Chondrocyte (in vitro differentiated cells): ENCODE results near the gene TMEM106C. TPM values are rescaled to one million over a fixed set of nuclear protein-coding genes. Genes with fewer than 3 reads are reported as not detected.

ENCODE experiments used
- DNase-seq: peaks from one replicate; pipeline ENCODE4 v3.0.0; 2021; ENCODE audit warnings: mixed read lengths, low spot score
- H3K27ac Mint-ChIP-seq: one replicate; pipeline ENCODE4 v1.8.0; 2021; ENCODE audit warnings: mild to moderate bottlenecking, moderate library complexity, mixed read lengths; ENCODE audit not compliant: unreplicated experiment
- H3K27me3 Mint-ChIP-seq: 2 replicates; pipeline ENCODE4 v1.8.0; 2021; ENCODE audit warnings: low read depth, mixed read lengths
- H3K36me3 Mint-ChIP-seq: 2 replicates; pipeline ENCODE4 v1.8.0; 2021; ENCODE audit warnings: low read depth, mixed read lengths
- H3K4me1 Mint-ChIP-seq: 2 replicates; pipeline ENCODE4 v1.8.0; 2021; ENCODE audit warnings: low read depth, mild to moderate bottlenecking, mixed read lengths
- H3K4me3 Mint-ChIP-seq: one replicate; pipeline ENCODE4 v1.8.0; 2021; ENCODE audit warnings: mild to moderate bottlenecking, moderate library complexity, mixed read lengths; ENCODE audit not compliant: unreplicated experiment
- H3K9me3 Mint-ChIP-seq: 2 replicates; pipeline ENCODE4 v1.8.0; 2021; ENCODE audit warnings: low read depth, mixed read lengths
- total RNA-seq: library from RNA; stranded (reverse); gene quantifications from 3 replicates; pipeline ENCODE4 v1.2.1, GENCODE V29; 2021
- TF ChIP-seq, protein P1 (sequence below): fragments of 200-600 bp; sonication (generic); IDR thresholded peaks from 2 replicates; pipeline ENCODE4 v1.5.0; 2021; ENCODE audit warnings: antibody characterized with exemption, mild to moderate bottlenecking, moderate library complexity

Gene TMEM106C
- total RNA-seq, 1 donor from 2014 or later = 54.3 TPM

DNA sequence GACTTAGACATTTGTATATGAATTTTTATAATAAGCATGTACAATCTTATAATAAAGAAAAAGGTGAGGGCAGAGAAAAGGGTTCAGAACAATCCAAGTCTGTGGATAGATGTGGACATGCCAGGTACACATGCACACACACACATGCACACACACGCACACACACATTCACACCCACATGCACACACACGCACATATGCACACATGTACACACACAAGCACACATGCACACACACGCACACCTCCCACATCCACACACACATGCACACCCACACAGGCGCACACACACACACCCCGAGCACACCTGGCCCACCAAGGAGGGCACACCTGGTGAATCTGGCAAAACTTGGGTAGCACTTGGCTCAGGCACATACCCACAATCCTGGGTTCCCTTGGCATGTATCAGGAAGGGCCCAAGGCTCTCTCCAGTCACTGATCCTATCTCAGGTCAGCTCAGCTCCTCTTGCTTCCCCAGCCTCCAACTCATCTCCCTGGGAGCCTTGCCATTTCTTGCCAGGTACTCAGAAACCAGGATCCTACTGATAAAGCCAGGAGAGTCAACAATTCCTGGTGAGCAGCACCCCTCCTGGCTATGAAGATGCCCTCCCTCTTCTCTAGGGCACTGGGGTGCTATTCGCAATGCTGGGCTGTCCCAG is 18.6 kb upstream of the TMEM106C start:
- no peaks in the 10 kb centered on the region for H3K27me3 Mint-ChIP-seq
- DNase-seq = no peak
- H3K36me3 Mint-ChIP-seq = no peaks in the 10 kb centered on the region
- no peaks in the 10 kb centered on the region for H3K9me3 Mint-ChIP-seq
- no peak overlapping the region for H3K27ac Mint-ChIP-seq
- H3K4me3 Mint-ChIP-seq = no peak overlapping the region
- peaks cover 30% of the 10 kb centered on the region for H3K4me1 Mint-ChIP-seq
- TF ChIP-seq, protein P1, sequence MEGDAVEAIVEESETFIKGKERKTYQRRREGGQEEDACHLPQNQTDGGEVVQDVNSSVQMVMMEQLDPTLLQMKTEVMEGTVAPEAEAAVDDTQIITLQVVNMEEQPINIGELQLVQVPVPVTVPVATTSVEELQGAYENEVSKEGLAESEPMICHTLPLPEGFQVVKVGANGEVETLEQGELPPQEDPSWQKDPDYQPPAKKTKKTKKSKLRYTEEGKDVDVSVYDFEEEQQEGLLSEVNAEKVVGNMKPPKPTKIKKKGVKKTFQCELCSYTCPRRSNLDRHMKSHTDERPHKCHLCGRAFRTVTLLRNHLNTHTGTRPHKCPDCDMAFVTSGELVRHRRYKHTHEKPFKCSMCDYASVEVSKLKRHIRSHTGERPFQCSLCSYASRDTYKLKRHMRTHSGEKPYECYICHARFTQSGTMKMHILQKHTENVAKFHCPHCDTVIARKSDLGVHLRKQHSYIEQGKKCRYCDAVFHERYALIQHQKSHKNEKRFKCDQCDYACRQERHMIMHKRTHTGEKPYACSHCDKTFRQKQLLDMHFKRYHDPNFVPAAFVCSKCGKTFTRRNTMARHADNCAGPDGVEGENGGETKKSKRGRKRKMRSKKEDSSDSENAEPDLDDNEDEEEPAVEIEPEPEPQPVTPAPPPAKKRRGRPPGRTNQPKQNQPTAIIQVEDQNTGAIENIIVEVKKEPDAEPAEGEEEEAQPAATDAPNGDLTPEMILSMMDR = no peak

DNA sequence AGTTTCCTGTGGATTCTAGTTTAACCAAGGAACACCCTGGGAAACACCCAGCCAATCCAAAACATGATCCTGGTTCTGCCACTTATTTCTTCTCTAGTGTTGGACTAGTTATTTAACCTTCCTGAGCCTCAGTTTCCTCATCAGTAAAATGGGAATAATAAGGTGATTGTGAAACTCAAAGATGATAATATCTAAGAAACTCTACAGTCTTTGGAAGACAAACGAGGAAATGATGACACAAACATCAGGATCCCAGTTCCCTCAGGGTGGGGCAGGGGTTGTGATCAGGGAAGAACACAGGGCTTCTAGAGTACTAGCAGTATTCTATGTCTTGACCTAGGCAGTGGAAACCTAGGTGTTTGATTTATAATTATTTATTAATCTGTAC is 18.1 kb upstream of the TMEM106C start:
- Mint-ChIP-seq H3K27ac (no peak overlapping the region), H3K36me3 (no peaks in the 10 kb centered on the region), H3K9me3 (no peaks in the 10 kb centered on the region), H3K4me3 (no peak overlapping the region), H3K27me3 (no peaks in the 10 kb centered on the region), H3K4me1 (peaks cover 30% of the 10 kb centered on the region)
- DNase-seq = no peak
- TF ChIP-seq, protein P1 = no peak

DNA sequence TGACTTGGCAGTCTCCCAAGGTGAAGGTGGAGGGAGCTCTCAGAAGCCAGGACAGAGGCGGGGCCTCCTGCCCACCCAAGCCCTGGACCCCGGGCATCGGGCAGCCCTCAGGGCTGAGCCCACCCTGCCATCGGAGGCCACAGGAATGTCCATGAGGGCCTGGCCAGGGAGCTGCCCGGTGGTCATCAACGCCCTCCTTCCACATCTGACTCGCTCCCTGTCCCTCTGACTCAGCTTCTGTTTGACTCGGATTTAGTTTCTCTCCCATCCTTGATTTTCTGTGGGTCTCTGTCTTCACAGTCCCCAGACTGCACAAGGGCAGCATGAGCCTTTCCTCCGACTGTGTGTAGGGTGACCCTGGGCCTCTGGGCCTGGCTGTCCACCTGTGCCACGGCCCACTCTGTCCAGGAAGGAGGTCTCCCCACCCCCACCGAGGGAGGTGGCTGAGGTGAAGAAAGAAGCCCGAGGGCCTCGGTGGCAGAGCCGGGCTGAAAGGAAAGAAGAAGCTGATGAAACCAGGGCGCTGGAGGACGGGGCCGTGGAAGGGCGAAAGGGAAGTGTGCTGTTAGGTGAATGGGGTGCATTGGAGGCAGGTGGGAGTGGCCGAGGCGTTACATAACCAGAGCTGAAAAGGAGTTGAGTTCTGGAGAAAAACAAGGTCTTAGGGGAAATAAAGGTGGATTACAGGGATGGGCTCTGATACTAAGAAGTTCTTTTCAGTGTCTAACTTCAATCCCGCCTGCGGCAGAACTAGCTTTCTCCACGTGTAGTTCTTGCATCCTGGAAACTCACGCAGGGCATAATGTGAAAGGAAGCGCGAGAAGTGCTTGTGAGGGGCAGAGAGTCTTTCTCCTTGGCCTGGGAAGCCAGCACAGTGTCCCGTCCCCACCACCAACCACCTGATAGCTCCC is 16.7 kb upstream of the TMEM106C start:
- H3K9me3 Mint-ChIP-seq = no peaks in the 10 kb centered on the region

DNA sequence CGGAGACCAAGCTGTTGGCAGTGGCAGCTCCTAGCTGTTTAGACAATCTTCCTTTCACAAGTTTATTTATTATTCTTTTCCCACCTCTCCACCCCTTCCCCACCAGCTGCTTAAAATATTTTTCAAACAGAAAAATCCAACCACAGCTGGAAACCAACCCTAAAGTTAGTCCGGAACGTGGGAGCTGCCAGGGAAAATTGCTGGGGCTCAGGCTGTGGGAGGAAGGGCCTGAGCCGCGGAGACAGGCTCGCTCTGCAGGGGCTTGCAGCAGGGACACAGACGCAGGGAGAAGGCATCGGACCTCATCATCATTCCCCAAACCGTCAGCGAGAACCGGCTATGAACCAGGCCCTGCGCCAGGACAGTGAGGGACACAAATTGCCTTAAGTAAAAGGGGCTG is 16.1 kb upstream of the TMEM106C start:
- Mint-ChIP-seq H3K4me3 (no peak overlapping the region), H3K9me3 (no peaks in the 10 kb centered on the region), H3K27me3 (no peaks in the 10 kb centered on the region), H3K4me1 (peaks cover 30% of the 10 kb centered on the region), H3K27ac (peak overlapping the region; percentile 90), H3K36me3 (no peaks in the 10 kb centered on the region)
- DNase-seq = no peak
- TF ChIP-seq, protein P1 = no peak

More for the DNA sequence above, 16.7 kb upstream of the TMEM106C start:
- H3K27me3 Mint-ChIP-seq = no peaks in the 10 kb centered on the region
- TF ChIP-seq, protein P1 = no peak
- DNase-seq = no peak
- peak overlapping the region; percentile 90 for H3K27ac Mint-ChIP-seq
- no peaks in the 10 kb centered on the region for H3K36me3 Mint-ChIP-seq
- H3K4me3 Mint-ChIP-seq = peak overlapping the region; percentile 47
- H3K4me1 Mint-ChIP-seq = peaks cover 30% of the 10 kb centered on the region

DNA sequence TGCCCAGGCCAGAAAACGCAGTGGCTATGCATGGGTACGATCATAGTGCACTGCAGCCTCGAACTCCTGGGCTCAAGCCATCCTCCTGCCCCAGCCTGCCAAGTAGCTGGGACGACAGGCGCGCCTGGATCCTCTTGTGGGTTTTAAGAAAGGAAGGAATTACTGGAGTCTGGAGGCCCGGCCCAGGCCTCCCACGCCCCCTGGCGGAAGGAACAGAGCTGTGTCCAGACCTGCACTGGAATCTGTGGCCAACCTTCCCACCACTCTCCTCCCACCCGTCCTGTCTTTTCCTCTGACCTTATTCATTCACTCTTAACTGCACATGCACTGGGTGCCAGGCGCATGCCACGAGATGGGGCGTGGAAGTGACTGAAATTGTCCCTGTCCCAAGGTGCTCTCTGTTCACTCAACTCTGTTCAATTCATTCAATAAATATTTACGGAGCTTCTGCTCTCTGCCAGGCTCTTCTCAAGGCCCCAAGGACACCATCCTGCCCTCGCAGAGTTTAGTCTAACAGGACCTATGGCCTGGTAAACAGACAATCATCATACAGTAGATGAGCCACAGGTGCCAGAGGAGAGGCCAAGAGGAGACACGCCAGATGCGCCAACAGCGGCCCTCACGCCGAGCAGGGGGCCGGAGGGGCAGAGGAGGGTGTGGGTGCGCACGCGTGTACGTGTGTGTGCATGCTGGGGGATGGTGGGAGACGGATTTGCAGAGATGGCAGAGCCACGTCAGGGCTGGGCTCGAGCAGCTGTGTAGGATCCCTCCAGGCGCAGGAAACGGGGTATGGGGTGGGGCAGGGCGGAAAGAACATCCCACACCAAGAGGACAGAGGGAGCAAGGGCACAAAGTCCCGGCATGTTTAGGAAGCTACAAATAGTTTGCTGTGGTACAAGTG is 13.7 kb upstream of the TMEM106C start:
- DNase-seq = no peak
- Mint-ChIP-seq H3K27me3 (peaks cover 5% of the 10 kb centered on the region), H3K27ac (no peak overlapping the region), H3K36me3 (no peaks in the 10 kb centered on the region), H3K4me3 (no peak overlapping the region), H3K9me3 (no peaks in the 10 kb centered on the region), H3K4me1 (peaks cover 30% of the 10 kb centered on the region)
- TF ChIP-seq, protein P1 = peak; percentile 92
